ENCODE data around the gene C12orf57. TPM values are rescaled to one million over a fixed set of nuclear protein-coding genes. Genes with fewer than 3 reads are reported as not detected.

C12orf57 gene
- total and polyA plus RNA-seq, 2 experiments from 2014 or later: 204 to 262 TPM

GRCh38 chr12:6914947-6915788 is 28.7 kb upstream of the C12orf57 start:
- TF ChIP-seq, protein P1, sequence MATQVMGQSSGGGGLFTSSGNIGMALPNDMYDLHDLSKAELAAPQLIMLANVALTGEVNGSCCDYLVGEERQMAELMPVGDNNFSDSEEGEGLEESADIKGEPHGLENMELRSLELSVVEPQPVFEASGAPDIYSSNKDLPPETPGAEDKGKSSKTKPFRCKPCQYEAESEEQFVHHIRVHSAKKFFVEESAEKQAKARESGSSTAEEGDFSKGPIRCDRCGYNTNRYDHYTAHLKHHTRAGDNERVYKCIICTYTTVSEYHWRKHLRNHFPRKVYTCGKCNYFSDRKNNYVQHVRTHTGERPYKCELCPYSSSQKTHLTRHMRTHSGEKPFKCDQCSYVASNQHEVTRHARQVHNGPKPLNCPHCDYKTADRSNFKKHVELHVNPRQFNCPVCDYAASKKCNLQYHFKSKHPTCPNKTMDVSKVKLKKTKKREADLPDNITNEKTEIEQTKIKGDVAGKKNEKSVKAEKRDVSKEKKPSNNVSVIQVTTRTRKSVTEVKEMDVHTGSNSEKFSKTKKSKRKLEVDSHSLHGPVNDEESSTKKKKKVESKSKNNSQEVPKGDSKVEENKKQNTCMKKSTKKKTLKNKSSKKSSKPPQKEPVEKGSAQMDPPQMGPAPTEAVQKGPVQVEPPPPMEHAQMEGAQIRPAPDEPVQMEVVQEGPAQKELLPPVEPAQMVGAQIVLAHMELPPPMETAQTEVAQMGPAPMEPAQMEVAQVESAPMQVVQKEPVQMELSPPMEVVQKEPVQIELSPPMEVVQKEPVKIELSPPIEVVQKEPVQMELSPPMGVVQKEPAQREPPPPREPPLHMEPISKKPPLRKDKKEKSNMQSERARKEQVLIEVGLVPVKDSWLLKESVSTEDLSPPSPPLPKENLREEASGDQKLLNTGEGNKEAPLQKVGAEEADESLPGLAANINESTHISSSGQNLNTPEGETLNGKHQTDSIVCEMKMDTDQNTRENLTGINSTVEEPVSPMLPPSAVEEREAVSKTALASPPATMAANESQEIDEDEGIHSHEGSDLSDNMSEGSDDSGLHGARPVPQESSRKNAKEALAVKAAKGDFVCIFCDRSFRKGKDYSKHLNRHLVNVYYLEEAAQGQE (IDR thresholded peaks at IDR 0.05; ENCODE audit: unreplicated experiment): no peak
- no peak for TF ChIP-seq NANOG (IDR thresholded peaks at IDR 0.05; ENCODE audit: borderline replicate concordance)
- no peak for TF ChIP-seq ETS1 (IDR thresholded peaks at IDR 0.05)
- TF ChIP-seq CREB1 (CRISPR knock-in tag; IDR thresholded peaks at IDR 0.05; ENCODE audit: low read depth): no peak
- TF ChIP-seq EZH2phosphoT487 (IDR thresholded peaks at IDR 0.05; ENCODE audit: unreplicated experiment): no peak
- no peak for TF ChIP-seq STAT1 (IDR thresholded peaks at IDR 0.05; ENCODE audit: unreplicated experiment)
- TF ChIP-seq JUNB (IDR thresholded peaks at IDR 0.05; ENCODE audit: unreplicated experiment): no peak
- Mint-ChIP-seq H3K36me3 (ENCODE audit: low read depth) (peaks cover 42% of the 10 kb centered on the region), H3K4me1 (peaks cover 39% of the 10 kb centered on the region), H3K27ac (peak overlapping the region; percentile 43), H3K27me3 (ENCODE audit: insufficient read depth, low read depth, poor library complexity) (peaks cover 17% of the 10 kb centered on the region), H3K4me3 (peak overlapping the region; percentile 97), H3K9me3 (no peaks in the 10 kb centered on the region)
- H3K4me1 ChIP-seq (ENCODE audit: insufficient read depth): peaks cover 19% of the 10 kb centered on the region
- DNase-seq (ENCODE audit: low spot score) (peak; percentile 87), ATAC-seq (peak; percentile 49)
- 0 out of 2 replicates have a peak, but pooled peaks cover 15% of the 10 kb centered on the region for H3F3A ChIP-seq (replicated peaks; ENCODE audit: low read depth)
- peak overlapping the region; percentile 85 for H2AFZ ChIP-seq
- no peaks in the 10 kb centered on the region for H3K27me3 ChIP-seq (ENCODE audit: insufficient read depth)
- H3K27ac ChIP-seq (ENCODE audit: low read depth): no peak overlapping the region
- H3K36me3 ChIP-seq (ENCODE audit: insufficient read depth): peaks cover 6% of the 10 kb centered on the region
- H3K79me2 ChIP-seq (replicated peaks; ENCODE audit: insufficient read depth): peaks cover 8% of the 10 kb centered on the region
- no peaks in the 10 kb centered on the region for H3K9me2 ChIP-seq (ENCODE audit: insufficient read depth)
- H3K4me3 ChIP-seq: peak overlapping the region; percentile 92
- H4K20me1 ChIP-seq (replicated peaks; ENCODE audit: insufficient read depth): no peaks in the 10 kb centered on the region
- peak overlapping the region; percentile 98 for H3K4me2 ChIP-seq

GRCh38 chr12:6915789-6916285 is 28.0 kb upstream of the C12orf57 start:
- H3K27ac Mint-ChIP-seq: no peak overlapping the region
- Histone ChIP-seq H3K27me3 (ENCODE audit: insufficient read depth) (no peaks in the 10 kb centered on the region), H3K4me1 (ENCODE audit: insufficient read depth) (peaks cover 19% of the 10 kb centered on the region), H3K9me2 (ENCODE audit: insufficient read depth) (no peaks in the 10 kb centered on the region), H3K36me3 (ENCODE audit: insufficient read depth) (peaks cover 6% of the 10 kb centered on the region), H2AFZ (no peak overlapping the region), H3K4me2 (peak overlapping the region; percentile 98), H3K79me2 (replicated peaks; ENCODE audit: insufficient read depth) (peaks cover 8% of the 10 kb centered on the region), H3K27ac (ENCODE audit: low read depth) (no peak overlapping the region), H3K4me3 (peak overlapping the region; percentile 92; the same call in 1 of the 2 replicates), H4K20me1 (replicated peaks; ENCODE audit: insufficient read depth) (no peaks in the 10 kb centered on the region), H3F3A (replicated peaks; ENCODE audit: low read depth) (0 out of 2 replicates have a peak, but pooled peaks cover 15% of the 10 kb centered on the region)
- H3K4me3 Mint-ChIP-seq: peak overlapping the region; percentile 97
- ATAC-seq (no peak), DNase-seq (ENCODE audit: low spot score) (no peak)
- H3K9me3 Mint-ChIP-seq: no peaks in the 10 kb centered on the region
- peaks cover 17% of the 10 kb centered on the region for H3K27me3 Mint-ChIP-seq (ENCODE audit: insufficient read depth, low read depth, poor library complexity)
- peaks cover 39% of the 10 kb centered on the region for H3K4me1 Mint-ChIP-seq
- H3K36me3 Mint-ChIP-seq (ENCODE audit: low read depth): peaks cover 44% of the 10 kb centered on the region
- TF ChIP-seq ZNF331 (CRISPR knock-in tag; IDR thresholded peaks at IDR 0.05; ENCODE audit: low read depth) (no peak), NANOG (IDR thresholded peaks at IDR 0.05; ENCODE audit: borderline replicate concordance) (no peak), ETS1 (IDR thresholded peaks at IDR 0.05) (no peak), JUNB (IDR thresholded peaks at IDR 0.05; ENCODE audit: unreplicated experiment) (no peak), EZH2phosphoT487 (IDR thresholded peaks at IDR 0.05; ENCODE audit: unreplicated experiment) (no peak), STAT1 (IDR thresholded peaks at IDR 0.05; ENCODE audit: unreplicated experiment) (no peak)
